ENCODE results near the gene ZBTB4.

The ZBTB4 gene

DNA sequence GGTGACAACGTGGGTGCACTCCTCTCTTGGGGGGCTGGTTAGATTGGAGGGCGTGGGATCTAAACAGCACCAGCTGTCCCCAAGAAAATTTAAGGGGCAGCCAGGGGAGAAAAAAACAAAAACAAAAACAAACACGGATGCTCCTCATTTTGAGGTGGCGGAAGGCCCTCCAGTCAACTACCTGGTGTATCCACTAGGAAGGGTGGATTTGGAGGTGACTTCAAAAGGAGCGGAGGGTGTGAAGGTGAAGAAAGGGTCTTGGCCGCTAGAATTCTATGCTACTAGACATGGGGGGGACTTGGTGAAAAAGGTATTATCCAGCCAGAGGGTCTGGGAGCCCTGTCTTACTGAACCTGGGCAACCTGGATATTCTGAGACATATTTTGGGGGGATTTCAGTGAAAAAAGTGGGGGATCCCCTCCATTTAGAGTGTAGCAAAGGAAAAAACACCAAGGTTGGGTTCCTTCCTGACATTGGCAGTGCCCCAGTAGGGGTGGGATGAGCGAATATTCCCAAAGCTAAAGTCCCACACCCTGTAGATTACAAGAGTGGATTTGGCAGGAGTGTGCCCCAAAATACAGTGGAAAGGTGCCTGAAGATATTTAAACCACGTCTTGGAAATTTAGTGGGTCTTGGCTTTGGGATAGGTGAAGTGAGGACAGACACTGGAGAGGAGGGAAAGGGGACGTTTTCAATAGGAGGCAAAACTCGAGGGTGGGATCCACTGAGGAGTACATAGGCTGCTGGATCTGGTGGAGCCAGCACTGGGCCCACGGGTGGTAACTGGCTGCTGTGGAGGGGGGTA is 40.6 kb downstream of the ZBTB4 start:
- DNase-seq, result no peak

GRCh38 chr17:7437950-7438614 is 41.3 kb downstream of the ZBTB4 start:
- peak; percentile 74 for DNase-seq

DNA sequence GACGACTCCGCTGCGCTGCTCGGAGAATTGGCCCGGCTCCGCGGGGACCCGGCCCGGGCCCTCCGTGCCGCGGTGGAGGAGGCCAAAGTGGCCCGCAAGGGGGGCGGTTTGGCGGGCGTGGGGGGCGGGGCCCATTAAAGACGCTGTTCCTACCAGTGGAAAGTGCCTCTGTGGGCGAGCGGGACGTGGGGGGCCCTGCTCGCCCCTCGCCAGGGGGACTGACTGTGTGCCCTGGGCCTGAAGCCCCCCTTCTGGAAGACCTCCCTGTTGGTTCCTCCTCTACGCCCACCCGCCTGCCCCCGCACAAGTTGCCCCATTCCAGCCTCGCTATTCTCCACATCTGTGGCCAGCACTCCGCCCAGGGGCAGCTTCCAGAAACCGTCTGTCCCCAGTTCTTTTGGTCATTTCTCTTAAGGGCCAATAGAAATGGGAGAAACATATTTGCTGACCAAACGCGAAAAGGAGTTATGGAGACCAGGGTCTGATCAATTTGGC is 42.0 kb downstream of the ZBTB4 start:
- DNase-seq, result no peak

GRCh38 chr17:7436556-7437368 is 42.7 kb downstream of the ZBTB4 start:
- peak; percentile 85 for DNase-seq

DNA sequence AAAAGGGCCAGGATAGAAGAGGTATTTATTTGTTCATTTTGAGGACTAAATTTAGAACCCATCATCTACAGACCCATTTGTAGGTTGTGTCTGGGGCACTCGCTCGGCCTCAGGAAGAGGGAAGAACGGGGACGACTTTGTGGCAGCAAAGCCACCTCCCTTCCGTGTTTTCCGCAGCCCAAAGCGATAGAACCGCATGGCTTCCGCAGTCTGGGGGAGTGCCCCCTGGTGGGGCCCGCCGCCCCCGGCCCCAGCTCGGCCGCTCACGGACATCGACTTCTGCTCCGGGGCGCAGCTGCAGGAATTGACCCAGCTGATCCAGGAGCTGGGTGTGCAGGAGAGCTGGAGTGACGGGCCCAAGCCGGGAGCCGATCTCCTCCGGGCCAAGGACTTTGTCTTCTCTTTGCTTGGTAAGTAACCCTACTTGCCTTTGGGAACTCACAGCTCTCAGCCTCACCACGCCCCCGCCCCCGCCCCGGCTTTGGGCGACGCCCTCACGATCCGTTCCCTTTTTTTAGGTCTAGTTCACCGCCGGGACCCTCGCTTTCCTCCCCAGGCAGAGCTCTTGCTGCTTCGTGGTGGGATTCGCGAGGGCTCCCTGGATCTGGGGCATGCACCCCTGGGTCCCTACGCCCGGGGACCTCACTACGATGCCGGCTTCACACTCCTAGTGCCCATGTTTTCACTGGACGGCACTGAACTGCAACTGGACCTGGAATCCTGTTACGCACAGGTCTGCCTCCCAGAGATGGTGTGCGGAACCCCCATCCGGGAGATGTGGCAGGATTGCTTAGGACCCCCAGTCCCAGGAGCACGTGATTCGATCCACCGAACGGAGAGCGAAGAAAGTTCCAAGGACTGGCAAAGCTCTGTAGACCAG is 43.5 kb downstream of the ZBTB4 start:
- peak; percentile 56 for DNase-seq

- DNase-seq, result no peak
Observed at GRCh38 chr17:7432296-7432695, 47.1 kb downstream of the ZBTB4 start.

DNA sequence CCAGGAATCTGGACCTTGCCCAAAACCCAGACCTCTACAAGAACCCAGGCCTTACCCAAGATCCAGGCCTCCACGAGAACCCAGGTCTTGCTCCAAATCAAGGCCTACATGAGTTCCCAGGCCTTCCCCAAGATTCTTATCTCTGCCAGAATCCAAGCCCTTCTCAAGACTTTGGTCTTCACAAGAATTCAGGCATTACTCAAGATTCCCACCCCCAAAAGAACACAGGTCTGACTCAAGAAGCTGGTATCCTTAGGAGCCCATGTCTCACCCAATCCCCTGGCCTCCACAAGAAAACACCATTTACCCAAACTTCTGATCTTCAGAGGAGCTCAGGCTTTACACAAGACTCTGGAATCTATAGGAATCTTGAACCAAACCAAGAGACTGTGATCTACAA is 48.2 kb downstream of the ZBTB4 start:
- DNase-seq, result no peak

DNA sequence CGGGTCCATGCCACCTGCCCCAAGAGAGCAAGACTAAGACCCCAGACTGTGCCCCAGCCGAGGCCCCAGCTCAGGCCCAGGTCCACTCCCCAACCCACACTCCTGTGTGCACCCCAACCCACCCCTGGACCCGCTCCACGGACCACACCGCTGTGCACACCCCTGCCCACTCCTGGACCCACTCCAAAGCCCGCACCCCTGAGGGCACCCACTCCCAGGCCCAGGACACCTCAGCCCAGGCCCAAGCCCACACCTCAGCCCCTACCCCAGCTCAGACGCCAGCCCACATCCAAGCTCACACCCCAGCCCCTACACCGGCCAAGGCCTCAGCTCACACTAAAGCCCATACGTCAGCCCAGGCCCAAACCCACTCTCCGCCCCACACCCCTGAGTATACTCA is 49.7 kb downstream of the ZBTB4 start:
- no peak for DNase-seq

DNA sequence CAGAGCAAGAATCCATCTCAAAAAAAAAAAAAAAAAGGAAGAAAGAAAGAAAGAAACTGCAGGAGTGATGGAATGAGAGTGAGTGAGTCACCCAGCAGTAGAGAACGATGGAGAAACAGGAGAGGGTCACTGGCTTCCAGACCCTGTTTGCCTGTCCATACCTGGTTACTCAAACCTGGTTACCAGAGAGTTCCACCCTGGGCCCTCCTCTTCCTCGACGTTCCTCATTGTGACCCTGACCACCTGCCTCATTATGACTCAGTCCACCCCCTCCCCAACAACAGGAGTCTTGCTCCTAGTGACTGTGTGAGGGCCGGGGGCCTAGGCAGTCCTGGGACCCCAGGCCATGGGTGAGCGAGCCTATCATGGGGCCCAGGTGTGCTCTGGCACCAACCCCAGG is 50.9 kb downstream of the ZBTB4 start, which contains the start of gene SPEM3:
Gene SPEM3 (plus strand): TSS at position 301 of the 400 bp plus-strand sequence. CDS start 46 bp downstream, at position 347.
- no peak for DNase-seq

- DNase-seq, result no peak
Observed at GRCh38 chr17:7427549-7427948, 51.9 kb downstream of the ZBTB4 start.

DNA sequence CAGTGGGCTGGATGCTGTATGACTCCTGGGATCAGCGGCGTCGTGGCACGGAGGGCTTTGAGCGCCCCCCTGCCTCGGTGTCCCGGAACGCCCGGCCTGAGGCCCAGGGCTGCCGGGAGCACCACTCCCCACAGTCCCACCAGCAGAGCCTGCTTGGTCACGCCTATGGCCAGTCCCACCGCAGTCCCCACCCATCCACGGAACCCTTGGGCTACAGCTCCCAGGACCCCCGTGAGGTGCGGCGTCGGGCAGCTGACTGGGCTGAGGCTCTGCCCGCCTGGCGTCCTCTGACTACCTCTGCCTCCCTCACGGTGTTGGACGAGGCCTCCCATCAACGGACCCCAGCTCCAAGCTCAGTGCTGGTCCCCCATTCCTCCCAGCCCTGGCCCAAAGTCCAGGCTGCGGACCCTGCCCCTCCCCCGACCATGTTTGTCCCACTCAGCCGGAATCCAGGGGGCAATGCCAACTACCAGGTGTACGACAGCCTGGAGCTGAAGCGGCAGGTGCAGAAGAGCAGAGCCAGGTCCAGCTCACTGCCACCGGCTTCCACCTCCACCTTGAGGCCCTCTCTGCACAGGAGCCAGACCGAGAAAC is 52.4 kb downstream of the ZBTB4 start:
- DNase-seq, result no peak

DNA sequence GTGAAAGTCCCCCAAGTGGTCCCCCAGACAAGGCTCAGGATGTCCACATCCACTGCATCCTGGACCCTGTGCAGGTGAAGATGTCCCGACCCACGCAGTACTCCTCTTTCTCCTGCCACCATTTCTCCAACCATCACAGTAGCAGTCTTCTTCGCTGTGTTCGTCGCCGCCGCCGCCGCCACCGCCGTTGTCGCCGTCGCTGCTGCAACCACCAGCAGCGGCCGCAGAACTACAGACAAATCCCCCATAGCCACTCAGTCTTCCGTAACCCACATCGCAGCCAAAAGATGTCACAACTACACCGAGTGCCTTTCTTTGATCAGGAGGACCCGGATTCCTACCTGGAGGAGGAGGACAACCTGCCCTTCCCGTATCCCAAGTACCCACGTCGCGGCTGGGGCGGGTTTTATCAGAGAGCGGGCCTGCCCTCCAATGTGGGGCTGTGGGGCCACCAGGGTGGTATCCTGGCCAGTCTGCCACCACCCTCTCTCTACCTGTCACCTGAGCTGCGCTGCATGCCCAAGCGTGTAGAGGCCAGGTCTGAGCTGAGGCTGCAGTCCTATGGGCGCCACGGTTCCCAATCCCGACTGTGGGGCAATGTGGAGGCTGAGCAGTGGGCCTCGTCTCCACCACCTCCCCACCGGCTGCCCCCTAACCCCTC is 53.1 kb downstream of the ZBTB4 start:
- DNase-seq, result no peak

DNA sequence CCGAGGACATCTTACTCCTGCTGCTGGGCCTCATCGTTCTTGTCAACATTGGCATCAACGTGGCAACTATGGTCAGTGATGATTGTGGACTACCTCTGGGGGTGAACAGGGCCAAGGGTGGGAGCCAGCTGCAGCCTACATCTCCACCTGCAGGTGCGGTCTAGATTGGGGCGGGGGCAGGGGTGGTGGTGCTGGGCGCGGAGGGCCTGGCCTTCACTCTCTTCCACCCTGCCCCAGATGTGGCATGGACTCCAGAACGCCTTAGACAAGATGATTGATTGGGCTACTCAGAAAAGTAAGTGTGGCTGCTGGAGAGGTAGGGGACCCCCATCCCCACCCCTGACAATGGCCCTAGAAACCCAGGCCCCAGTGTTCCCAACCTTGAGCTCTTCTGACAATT is 53.7 kb downstream of the ZBTB4 start:
- DNase-seq, result no peak

DNA sequence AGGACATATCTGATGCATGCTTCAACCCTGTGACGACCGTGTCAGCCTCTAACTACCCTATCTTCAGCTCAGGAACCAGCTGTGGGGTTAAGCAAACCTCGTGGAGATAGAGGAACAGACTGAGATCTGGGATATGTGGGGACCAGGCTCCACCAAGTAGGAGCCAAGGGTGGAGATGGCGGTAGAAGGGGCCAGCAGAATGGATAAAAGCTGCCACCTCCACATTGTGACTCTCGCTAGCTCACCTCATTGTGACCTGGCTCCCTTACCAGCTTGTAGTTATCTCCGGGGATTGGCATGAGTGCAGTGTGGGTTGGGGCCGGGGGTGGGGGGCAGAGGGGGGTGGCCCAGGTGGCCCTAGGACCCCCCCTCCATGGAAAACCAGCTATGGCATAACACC is 54.1 kb downstream of the ZBTB4 start, which contains the start of gene SPEM2:
Gene SPEM2 (plus strand): TSS at position 301 of the 400 bp plus-strand sequence. CDS start 73 bp downstream, at position 374.
- no peak for DNase-seq

GRCh38 chr17:7423679-7424078 is 55.8 kb downstream of the ZBTB4 start:
- no peak for DNase-seq

DNA sequence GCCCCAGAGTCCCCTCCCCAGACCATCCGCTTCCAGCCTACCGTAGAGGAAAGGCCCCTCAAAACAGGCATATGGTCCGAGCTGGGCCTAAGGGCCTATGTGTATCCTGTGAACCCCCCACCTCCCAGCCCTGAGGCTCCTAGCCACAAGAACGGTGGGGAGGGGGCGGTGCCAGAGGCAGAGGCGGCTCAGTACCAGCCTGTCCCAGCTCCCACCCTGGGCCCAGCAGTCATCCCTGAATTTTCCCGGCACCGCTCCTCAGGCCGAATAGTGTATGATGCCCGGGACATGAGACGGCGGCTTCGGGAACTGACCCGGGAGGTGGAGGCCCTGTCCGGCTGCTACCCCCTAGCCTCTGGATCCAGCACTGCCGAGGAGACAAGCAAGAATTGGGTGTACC is 58.2 kb downstream of the ZBTB4 start:
- DNase-seq, result no peak

GRCh38 chr17:7419819-7420610 is 59.4 kb downstream of the ZBTB4 start, which contains the start of gene SPEM1:
Gene SPEM1 (plus strand): TSS chr17:7420324. CDS start chr17:7420385, 61 bp downstream.
- no peak for DNase-seq

- DNase-seq, result no peak
Observed at GRCh38 chr17:7418472-7419152, 60.8 kb downstream of the ZBTB4 start.

GRCh38 chr17:7417056-7417655 is 62.3 kb downstream of the ZBTB4 start:
- DNase-seq, result no peak

Measured in activated naive CD4-positive, alpha-beta T cell treated with anti-CD3 and anti-CD28 coated beads, Interleukin-2, amount 50 U/mL, for 16 hours (primary cell).